Heart left ventricle (tissue), 16 donors: ENCODE results near the gene LTO1. TPM values are rescaled to one million over a fixed set of nuclear protein-coding genes. Genes with fewer than 3 reads are reported as not detected.

Experiments
- ATAC-seq, 4 donors: fragments of 200-7000 bp; cut with Tn5 transposase; one replicate each; pipeline ENCODE4 v1.9.1; 2020 to 2022; ENCODE audit warnings: moderate library complexity in 4 of 4, mild to moderate bottlenecking in 3 of 4, moderate number of reproducible peaks in 1 of 4
- DNase-seq, 5 donors: peaks; one replicate each; pipeline ENCODE4 v3.0.0-alpha.2; 2020
- H3K27ac ChIP-seq, 12 donors: fragments of 200-600 bp; sonication (generic) in 4 of 12; one replicate each; pipeline versions ENCODE4 v1.5.0 to v1.8.0; 2016 to 2022; ENCODE audit warnings: mild to moderate bottlenecking in 2 of 12
- H3K27me3 ChIP-seq, 9 donors: fragments of 200-600 bp; sonication (generic) in 2 of 9; one replicate each; pipeline versions ENCODE4 v1.5.1 to v1.8.0; 2016 to 2022; ENCODE audit warnings: mild to moderate bottlenecking in 3 of 9
- H3K36me3 ChIP-seq, 9 donors: fragments of 200-600 bp; sonication (generic) in 2 of 9; one replicate each; pipeline versions ENCODE4 v1.5.0 to v1.8.0; 2018 to 2022; ENCODE audit warnings: mild to moderate bottlenecking in 2 of 9
- H3K4me1 ChIP-seq, 12 donors: fragments of 200-600 bp; sonication (generic) in 4 of 12; one replicate each; pipeline versions ENCODE4 v1.5.0 to v1.8.0; 2016 to 2022; ENCODE audit warnings: mild to moderate bottlenecking in 3 of 12
- H3K4me3 ChIP-seq, 12 donors: fragments of 200-600 bp; sonication (generic) in 4 of 12; one replicate each; pipeline versions ENCODE4 v1.5.0 to v1.8.0; 2017 to 2022; ENCODE audit warnings: mild to moderate bottlenecking in 9 of 12, moderate library complexity in 4 of 12
- H3K9me3 ChIP-seq, 12 donors: fragments of 200-600 bp; sonication (generic) in 4 of 12; one replicate each; pipeline versions ENCODE4 v1.5.0 to v1.8.0; 2016 to 2022; ENCODE audit warnings: mild to moderate bottlenecking in 1 of 12
- POLR2A ChIP-seq, 2 donors: fragments of 450-650 bp; IDR thresholded peaks; one replicate each; pipeline ENCODE4 v1.6.1; 2017; ENCODE audit warnings: antibody characterized with exemption in 2 of 2, mild to moderate bottlenecking in 2 of 2, moderate library complexity in 2 of 2
- WGBS, 4 donors: extraction: QIAGEN DNeasy Blood & Tissue Kit in 2 of 4; methylation state at CpG; one replicate each; pipeline versions ENCODE4 v1.1.5 to v1.1.7; 2013 to 2018; 5-methylcytosine and 5-hydroxymethylcytosine counted together
- intact Hi-C, 10 donors: fragments of 100-400 bp; cut with DNase I; formaldehyde crosslinking; loops; one replicate each; pipeline versions ENCODE4 v1.11.1 to v1.14.2; 2022
- polyA plus RNA-seq, 2 donors: library from polyadenylated mRNA; stranded (reverse); fragments of 200-250 nt; gene quantifications; one replicate each; pipeline ENCODE4 v1.2.3, GENCODE V29; 2013
- total RNA-seq, 9 donors: library from RNA; depleted of rRNA in 2 of 9; stranded (reverse); fragments of >200 nt in 2 of 9; fragmentation: NEBNext Ultra II Directional in 3 of 9; extraction: Animal tissue kit (Norgen Biotek cat#: 25700) in 3 of 9; gene quantifications; one replicate each; pipeline versions ENCODE4 v1.1.0 to v1.2.4, GENCODE V29; 2016 to 2023
- TF ChIP-seq, protein P1 (sequence below), 12 donors: fragments of 200-600 bp; sonication (generic) in 4 of 12; IDR thresholded peaks; one replicate each; pipeline versions ENCODE4 v1.5.0 to v1.8.0; 2018 to 2022; ENCODE audit warnings: antibody characterized with exemption in 12 of 12, mild to moderate bottlenecking in 5 of 12
- donor health status: ischemic (EF 13 %, LVEDD 7.1; RV severe dilation, severe dysfunction).
- donor health status: healthy with polysubstance abuse.
- donor health status: DM: no; HTN: yes; CAD: no.
- donor health status: DM: no; HTN: no; CAD: no.
- donor health status: ischemic (EF 25% LVEDD 6.9; RV normal size, moderate dysfunction).
- donor health status: ischemic (EF 25% LVEDD 5.7; RV mildly dilated, moderate dysfunction).
- donor health status: healthy.
- donor health status: DM: yes; HTN: yes; CAD: no.
- donor health status: ischemic (EF 35%, LVEDD 5.7; RV mildly dilated, moderate dysfunction).
- donor health status: nonischemic (EF 11% LVEDD 7.7; RV severe dilation, severe dysfunction).
- donor health status: DM: yes; HTN: yes; CAD: no.
- donor health status: PGD.
- donor health status: ischemic (EF 29% LVEDD 5.4; RV normal size, mild dysfunction).
- donor health status: nonischemic (EF 23%, LVEDD 6.1; RV moderate dilation, normal function).

LTO1 gene
- total and polyA plus RNA-seq, 11 donors, result 4.1 to 14.4 (median 9.4) TPM

DNA sequence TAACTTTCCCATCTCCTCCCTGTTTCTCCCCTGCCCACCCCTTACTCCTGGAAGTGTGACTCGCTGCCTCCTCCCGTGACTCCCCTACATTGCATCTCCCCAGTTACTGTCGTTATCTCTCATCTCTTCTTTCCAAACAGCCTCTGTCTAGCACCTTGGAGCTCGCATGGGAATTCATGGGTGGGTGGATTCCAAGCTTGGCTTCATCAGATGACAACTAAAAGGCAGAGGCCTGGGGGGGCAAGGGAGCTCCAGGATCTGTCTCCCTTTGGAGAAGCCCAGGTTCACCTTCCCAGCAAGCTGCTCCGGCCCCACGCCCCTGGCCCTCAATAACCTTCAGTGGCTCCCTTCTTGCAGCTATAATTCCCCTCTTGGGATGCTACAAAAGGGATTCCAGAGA is 41.1 kb downstream of the LTO1 start:
- no peak for DNase-seq
- Histone ChIP-seq H3K36me3 (no peaks in the 10 kb centered on the region), H3K9me3 (peaks cover 0 to 5% (median 0%) of the 10 kb centered on the region in 12 donors), H3K27ac (peak overlapping the region in 5 of 12 donors; percentile 8 to 50 (median 22)), H3K4me3 (no peak overlapping the region), H3K27me3 (peaks cover 0 to 33% (median 0%) of the 10 kb centered on the region in 9 donors), H3K4me1 (peaks cover 2 to 44% (median 31%) of the 10 kb centered on the region in 12 donors)
- no peak for ATAC-seq
- intact Hi-C loops, result loop anchor here in 2 of 10 donors (10.0 kb wide), 1 partner anchor 139 kb away; no protein-coding TSS in a partner anchor
- no peak for TF ChIP-seq POLR2A (IDR thresholded peaks at IDR 0.05)
- 85 to 94% (median 92%) methylated on average over 6 of the region's 6 CpGs for WGBS, 4 donors

DNA sequence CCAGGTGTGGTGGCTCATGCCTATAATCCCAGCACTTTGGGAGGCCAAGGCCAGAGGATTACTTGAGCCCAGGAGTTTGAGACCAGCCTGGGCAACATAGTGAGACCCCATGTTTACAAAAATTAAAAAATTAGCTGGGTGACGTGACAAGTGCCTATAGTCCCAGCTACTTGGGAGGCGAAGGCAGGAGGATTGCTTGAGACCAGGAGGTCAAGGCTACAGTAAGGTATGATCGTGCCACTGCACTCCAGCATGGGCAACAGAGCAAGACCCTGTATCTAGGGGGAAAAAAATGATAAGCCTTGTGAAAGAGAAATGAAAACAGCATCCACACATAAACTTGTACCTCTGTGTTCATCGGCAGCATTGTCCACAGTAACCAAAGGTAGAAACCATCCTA is 42.3 kb downstream of the LTO1 start:
- no peak for ATAC-seq
- H3K4me3 ChIP-seq, result no peak overlapping the region
- no peak overlapping the region for H3K27ac ChIP-seq
- no peak for DNase-seq
- intact Hi-C loops, result loop anchor here in 2 of 10 donors (10.0 kb wide), 1 partner anchor 138 kb away; no protein-coding TSS in a partner anchor
- H3K9me3 ChIP-seq, result peaks cover 0 to 5% (median 0%) of the 10 kb centered on the region in 12 donors
- H3K36me3 ChIP-seq, result no peaks in the 10 kb centered on the region
- peaks cover 1 to 33% (median 21%) of the 10 kb centered on the region in 12 donors for H3K4me1 ChIP-seq
- no peak for TF ChIP-seq POLR2A (IDR thresholded peaks at IDR 0.05)
- TF ChIP-seq, protein P1, sequence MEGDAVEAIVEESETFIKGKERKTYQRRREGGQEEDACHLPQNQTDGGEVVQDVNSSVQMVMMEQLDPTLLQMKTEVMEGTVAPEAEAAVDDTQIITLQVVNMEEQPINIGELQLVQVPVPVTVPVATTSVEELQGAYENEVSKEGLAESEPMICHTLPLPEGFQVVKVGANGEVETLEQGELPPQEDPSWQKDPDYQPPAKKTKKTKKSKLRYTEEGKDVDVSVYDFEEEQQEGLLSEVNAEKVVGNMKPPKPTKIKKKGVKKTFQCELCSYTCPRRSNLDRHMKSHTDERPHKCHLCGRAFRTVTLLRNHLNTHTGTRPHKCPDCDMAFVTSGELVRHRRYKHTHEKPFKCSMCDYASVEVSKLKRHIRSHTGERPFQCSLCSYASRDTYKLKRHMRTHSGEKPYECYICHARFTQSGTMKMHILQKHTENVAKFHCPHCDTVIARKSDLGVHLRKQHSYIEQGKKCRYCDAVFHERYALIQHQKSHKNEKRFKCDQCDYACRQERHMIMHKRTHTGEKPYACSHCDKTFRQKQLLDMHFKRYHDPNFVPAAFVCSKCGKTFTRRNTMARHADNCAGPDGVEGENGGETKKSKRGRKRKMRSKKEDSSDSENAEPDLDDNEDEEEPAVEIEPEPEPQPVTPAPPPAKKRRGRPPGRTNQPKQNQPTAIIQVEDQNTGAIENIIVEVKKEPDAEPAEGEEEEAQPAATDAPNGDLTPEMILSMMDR (IDR thresholded peaks at IDR 0.05), result no peak
- 93 to 98% (median 96%) methylated on average over 4 of the region's 4 CpGs for WGBS, 4 donors
- peaks cover 0 to 24% (median 0%) of the 10 kb centered on the region in 9 donors for H3K27me3 ChIP-seq

DNA sequence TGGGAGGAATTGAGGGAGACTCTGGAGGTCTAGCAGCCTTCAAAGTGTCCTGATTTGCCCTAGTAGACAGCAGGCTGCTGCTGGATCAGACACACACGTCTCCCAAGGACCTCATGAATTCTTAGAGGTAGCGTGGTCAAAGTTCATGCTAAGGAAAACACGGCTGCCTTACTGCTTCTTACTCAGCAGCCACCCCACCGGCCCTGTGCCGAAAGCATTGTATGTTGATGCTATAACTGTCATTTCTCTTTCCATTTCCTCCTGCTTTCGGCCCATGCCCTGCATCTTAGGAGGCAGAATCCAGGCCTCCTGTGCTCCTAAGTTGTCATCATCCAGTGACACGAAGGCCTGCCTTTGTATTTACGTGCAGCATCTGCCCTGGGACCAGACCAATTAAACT is 44.7 kb downstream of the LTO1 start:
- Histone ChIP-seq H3K4me1 (peaks cover 0 to 11% (median 0%) of the 10 kb centered on the region in 12 donors), H3K27ac (no peak overlapping the region), H3K9me3 (peaks cover 0 to 5% (median 0%) of the 10 kb centered on the region in 12 donors), H3K27me3 (no peaks in the 10 kb centered on the region), H3K4me3 (no peak overlapping the region), H3K36me3 (no peaks in the 10 kb centered on the region)
- WGBS, 4 donors, result 95 to 99% (median 97%) methylated on average over 8 of the region's 8 CpGs
- TF ChIP-seq, protein P1 (IDR thresholded peaks at IDR 0.05), result no peak
- no peak for TF ChIP-seq POLR2A (IDR thresholded peaks at IDR 0.05)
- intact Hi-C loops, result loop anchor here in 2 of 10 donors (10.0 kb wide), 1 partner anchor 136 kb away; no protein-coding TSS in a partner anchor
- no peak for DNase-seq
- no peak for ATAC-seq

DNA sequence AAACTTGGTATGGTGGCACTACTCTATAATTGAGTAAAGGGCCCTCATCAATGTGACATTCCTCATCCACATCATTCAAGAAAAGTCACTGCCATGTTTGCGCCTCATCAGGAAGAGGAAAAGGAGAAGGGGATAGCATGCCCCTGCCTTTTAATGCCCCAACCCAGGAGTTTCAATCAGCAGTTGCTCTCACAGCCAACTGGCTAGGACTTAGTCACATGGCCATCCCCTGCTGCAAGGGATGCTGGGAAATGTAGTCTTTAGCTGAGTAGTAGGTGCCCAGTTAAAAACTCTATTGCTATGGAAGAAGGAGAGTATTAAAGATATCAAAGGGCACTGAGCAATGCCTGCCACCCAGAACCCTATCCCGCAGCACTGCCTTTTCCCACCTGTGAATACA is 45.1 kb downstream of the LTO1 start:
- Histone ChIP-seq H3K27ac (no peak overlapping the region), H3K4me3 (no peak overlapping the region), H3K4me1 (peaks cover 0 to 8% (median 0%) of the 10 kb centered on the region in 12 donors), H3K27me3 (no peaks in the 10 kb centered on the region), H3K9me3 (peaks cover 0 to 5% (median 0%) of the 10 kb centered on the region in 12 donors), H3K36me3 (no peaks in the 10 kb centered on the region)
- intact Hi-C loops, result loop anchor here in 2 of 10 donors (10.0 kb wide), 1 partner anchor 135 kb away; no protein-coding TSS in a partner anchor
- DNase-seq, result no peak
- no peak for ATAC-seq
- TF ChIP-seq, protein P1 (IDR thresholded peaks at IDR 0.05), result no peak
- no peak for TF ChIP-seq POLR2A (IDR thresholded peaks at IDR 0.05)
- 93 to 100% (median 96%) methylated on average over 2 of the region's 2 CpGs for WGBS, 4 donors

DNA sequence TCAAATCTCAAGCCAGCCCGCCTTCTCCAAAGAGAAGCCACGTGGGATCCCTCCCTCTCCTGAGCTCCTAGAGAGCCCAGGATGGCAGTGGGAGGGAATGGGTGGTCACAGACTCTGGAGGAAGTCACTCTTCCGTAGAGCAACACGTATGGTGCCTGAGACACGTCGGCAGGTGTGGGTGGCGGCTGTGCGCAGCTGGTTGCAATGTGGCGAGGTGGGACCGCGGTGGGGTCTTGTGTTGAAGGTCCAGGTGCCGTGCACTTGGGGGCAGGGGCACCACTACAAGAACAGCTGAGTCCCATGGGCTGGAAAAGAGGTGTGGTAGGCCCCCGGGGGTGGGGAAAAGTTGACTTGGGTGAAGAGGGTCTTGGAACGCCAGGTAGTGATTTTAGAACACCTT is 47.6 kb downstream of the LTO1 start:
- DNase-seq, result no peak
- no peaks in the 10 kb centered on the region for H3K36me3 ChIP-seq
- no peaks in the 10 kb centered on the region for H3K27me3 ChIP-seq
- TF ChIP-seq POLR2A (IDR thresholded peaks at IDR 0.05), result no peak
- TF ChIP-seq, protein P1 (IDR thresholded peaks at IDR 0.05), result no peak
- no peak overlapping the region for H3K27ac ChIP-seq
- intact Hi-C loops, result no loop called here
- H3K9me3 ChIP-seq, result peaks cover 0 to 5% (median 0%) of the 10 kb centered on the region in 12 donors
- no peak for ATAC-seq
- WGBS, 4 donors, result 83 to 89% (median 85%) methylated on average over 14 of the region's 14 CpGs
- no peaks in the 10 kb centered on the region for H3K4me1 ChIP-seq
- H3K4me3 ChIP-seq, result no peak overlapping the region
